HCT116 (cell line): ENCODE data around the gene ZNF207. TPM values are rescaled to one million over a fixed set of nuclear protein-coding genes. Genes with fewer than 3 reads are reported as not detected.

Source experiments
- ATAC-seq: fragments of 200-7000 bp; cut with Tn5 transposase; 2 replicates; pipeline ENCODE4 v1.9.1; 2020; ENCODE audit warnings: mild to moderate bottlenecking, moderate library complexity
- BruUV-seq: library from RNA; stranded (reverse); fragments of 400-500 nt; replicated peaks from 2 replicates; lab custom pipeline; 2021; lab: Mats Ljungman, UMichigan
- CTCF ChIA-PET: fragments of 300-600 bp; sonication (Branson Sonifier 250); formaldehyde crosslinking; loops from one replicate; lab custom pipeline; 2021; ENCODE audit warnings: antibody characterized with exemption; lab: Charles Lee
- POLR2A ChIA-PET: fragments of 300-600, 350-600 bp; sonication (Branson Sonifier 250); formaldehyde crosslinking; loops from one replicate; lab custom pipeline; 2021; ENCODE audit warnings: antibody characterized with exemption; lab: Charles Lee
- RAD21 ChIA-PET, 2 experiments: fragments of 300-600 bp; sonication (Branson Sonifier 250); formaldehyde crosslinking; loops; one replicate each; lab custom pipeline; 2023; ENCODE audit warnings: low total read pairs in 2 of 2; ENCODE audit not compliant: uncharacterized antibody in 2 of 2, unreplicated experiment in 2 of 2, low non-redundant PET in 1 of 2; lab: Charles Lee
- DNase-seq: peaks from one replicate; pipeline ENCODE4 v3.0.0-alpha.2; 2010; ENCODE audit warnings: low read depth, low spot score
- H2AFZ ChIP-seq: fragments of 200-600 bp; shearing (Covaris generic), sonication (generic); 2 replicates; pipeline ENCODE4 v1.6.1; 2017; ENCODE audit warnings: low read depth, mixed run types, mixed read lengths, antibody characterized with exemption, low read length; ENCODE audit not compliant: poor library complexity, severe bottlenecking
- H3K27ac ChIP-seq: 2 replicates; pipeline ENCODE4 v1.5.1; 2012; ENCODE audit warnings: low read depth, low read length
- H3K27me3 ChIP-seq: fragments of 200-600 bp; sonication (generic); 2 replicates; pipeline ENCODE4 v1.6.1; 2016; ENCODE audit warnings: mixed run types, low read length, mixed read lengths; ENCODE audit not compliant: insufficient read depth
- H3K36me3 ChIP-seq, 2 experiments: fragments of 200-500 bp in 1 of 2; fragments of 200-600 bp in 1 of 2; sonication (Bioruptor generic) in 1 of 2; sonication (generic) in 1 of 2; 2 replicates each; pipeline versions ENCODE4 v1.5.1 to v1.6.1; 2014 to 2016; ENCODE audit warnings: low read length in 2 of 2, inconsistent platforms in 1 of 2, mixed read lengths in 1 of 2, mixed run types in 1 of 2; ENCODE audit not compliant: insufficient read depth in 2 of 2, control insufficient read depth in 1 of 2
- H3K4me1 ChIP-seq, 2 experiments: fragments of 200-600 bp in 1 of 2; sonication (generic) in 1 of 2; 2 replicates each; pipeline versions ENCODE4 v1.5.1 to v1.6.1; 2012 to 2017; ENCODE audit warnings: low read length in 2 of 2, inconsistent platforms in 1 of 2, mild to moderate bottlenecking in 1 of 2, mixed read lengths in 1 of 2, mixed run types in 1 of 2, moderate library complexity in 1 of 2; ENCODE audit not compliant: insufficient read depth in 2 of 2, control insufficient read depth in 1 of 2
- H3K4me2 ChIP-seq: fragments of 200-600 bp; sonication (generic); 2 replicates; pipeline ENCODE4 v1.6.1; 2017; ENCODE audit warnings: mixed run types, low read length, mixed read lengths
- H3K4me3 ChIP-seq, 2 experiments: fragments of 200-600 bp in 1 of 2; sonication (generic) in 1 of 2; replicated peaks in 1 of 2; 2 replicates each; pipeline ENCODE4 v1.5.1; 2011 to 2016; ENCODE audit warnings: low read length in 2 of 2, control low read depth in 1 of 2, low read depth in 1 of 2, mild to moderate bottlenecking in 1 of 2, mixed read lengths in 1 of 2, mixed run types in 1 of 2
- H3K79me2 ChIP-seq: fragments of 200-600 bp; sonication (generic); 2 replicates; pipeline ENCODE4 v1.6.1; 2017; ENCODE audit warnings: mild to moderate bottlenecking, mixed run types, low read length, moderate library complexity, mixed read lengths; ENCODE audit not compliant: insufficient read depth
- H3K9ac ChIP-seq: fragments of 200-600 bp; sonication (generic); 2 replicates; pipeline ENCODE4 v1.6.1; 2016; ENCODE audit warnings: low read length, mixed read lengths
- H3K9me2 ChIP-seq: fragments of 200-600 bp; sonication (generic), shearing (Covaris generic); 2 replicates; pipeline ENCODE4 v1.6.1; 2017; ENCODE audit warnings: mixed run types, mild to moderate bottlenecking, moderate library complexity; ENCODE audit not compliant: insufficient read depth
- H3K9me3 ChIP-seq, 2 experiments: fragments of 200-500 bp in 1 of 2; fragments of 200-600 bp in 1 of 2; sonication (Bioruptor generic) in 1 of 2; sonication (generic) in 1 of 2; 2 replicates each; pipeline ENCODE4 v1.6.1; 2014 to 2017; ENCODE audit warnings: low read length in 2 of 2, mixed read lengths in 2 of 2, inconsistent platforms in 1 of 2, low read depth in 1 of 2, mild to moderate bottlenecking in 1 of 2, mixed run types in 1 of 2, moderate library complexity in 1 of 2; ENCODE audit not compliant: control insufficient read depth in 1 of 2, insufficient read depth in 1 of 2
- H4K20me1 ChIP-seq: fragments of 200-600 bp; sonication (generic), shearing (Covaris generic); 2 replicates; pipeline ENCODE4 v1.6.1; 2017; ENCODE audit warnings: mixed run types, mild to moderate bottlenecking, moderate library complexity; ENCODE audit not compliant: insufficient read depth
- CBX3 ChIP-seq: IDR thresholded peaks from 2 replicates; pipeline ENCODE4 v1.6.1; 2012; ENCODE audit warnings: low read depth
- CEBPB ChIP-seq: IDR thresholded peaks from 2 replicates; pipeline ENCODE4 v1.6.1; 2012; ENCODE audit warnings: low read depth
- CTCF ChIP-seq, 3 experiments: fragments of 200-600 bp in 1 of 3; sonication (generic) in 1 of 3; IDR thresholded peaks in 2 of 3; conservative IDR thresholded peaks in 1 of 3; 2 replicates each; pipeline ENCODE4 v1.5.1; 2012 to 2017; ENCODE audit warnings: low read depth in 2 of 3, low read length in 2 of 3, antibody characterized with exemption in 1 of 3, borderline replicate concordance in 1 of 3, control low read depth in 1 of 3, mild to moderate bottlenecking in 1 of 3, mixed read lengths in 1 of 3, mixed run types in 1 of 3, moderate library complexity in 1 of 3; ENCODE audit not compliant: insufficient read depth in 1 of 3
- EGR1 ChIP-seq: IDR thresholded peaks from 2 replicates; pipeline ENCODE4 v1.6.1; 2012; ENCODE audit warnings: low read depth
- EZH2 ChIP-seq: fragments of 200-600 bp; sonication (generic); IDR thresholded peaks from 2 replicates; pipeline ENCODE4 v1.6.1; 2017; ENCODE audit warnings: antibody characterized with exemption, mixed run types
- EZH2phosphoT487 ChIP-seq: fragments of 200-600 bp; IDR thresholded peaks from 2 replicates; pipeline ENCODE4 v1.6.1; 2018; ENCODE audit warnings: antibody characterized with exemption, borderline replicate concordance
- FOSL1 ChIP-seq: IDR thresholded peaks from 2 replicates; pipeline ENCODE4 v1.6.1; 2012; ENCODE audit warnings: low read depth
- JUND ChIP-seq: IDR thresholded peaks from 2 replicates; pipeline ENCODE4 v1.6.1; 2012
- POLR2A ChIP-seq: IDR thresholded peaks from 2 replicates; pipeline ENCODE4 v1.7.0; 2011; ENCODE audit warnings: borderline replicate concordance; ENCODE audit not compliant: insufficient read depth, insufficient read length; ENCODE audit errors: extremely low read depth
- RAD21 ChIP-seq: IDR thresholded peaks from 2 replicates; pipeline ENCODE4 v1.6.1; 2012; ENCODE audit warnings: low read depth, mild to moderate bottlenecking
- SIN3A ChIP-seq: IDR thresholded peaks from 2 replicates; pipeline ENCODE4 v1.6.1; 2012; ENCODE audit warnings: low read depth
- SP1 ChIP-seq: IDR thresholded peaks from 2 replicates; pipeline ENCODE4 v1.6.1; 2012; ENCODE audit warnings: low read depth
- SRF ChIP-seq: IDR thresholded peaks from 2 replicates; pipeline ENCODE4 v1.6.1; 2012; ENCODE audit warnings: low read depth
- TCF7L2 ChIP-seq: IDR thresholded peaks from 2 replicates; pipeline ENCODE4 v1.7.0; 2011; ENCODE audit warnings: borderline replicate concordance, inconsistent platforms; ENCODE audit not compliant: insufficient read depth, insufficient read length; ENCODE audit errors: extremely low read depth
- YY1 ChIP-seq: IDR thresholded peaks from 2 replicates; pipeline ENCODE4 v1.6.1; 2011; ENCODE audit warnings: low read length, low read depth, moderate library complexity, mild to moderate bottlenecking; ENCODE audit not compliant: insufficient replicate concordance; ENCODE audit errors: extremely low read depth
- ZBTB33 ChIP-seq: IDR thresholded peaks from 2 replicates; pipeline ENCODE4 v1.6.1; 2011; ENCODE audit warnings: mild to moderate bottlenecking, low read length, moderate library complexity; ENCODE audit not compliant: insufficient replicate concordance; ENCODE audit errors: extremely low read depth
- ZFX ChIP-seq: fragments of 450-650 bp; IDR thresholded peaks from 2 replicates; pipeline ENCODE4 v1.6.1; 2017
- ZNF274 ChIP-seq: fragments of 200-500 bp; sonication (Bioruptor generic); IDR thresholded peaks from 2 replicates; pipeline ENCODE4 v1.6.1; 2014; ENCODE audit warnings: mild to moderate bottlenecking, low read depth, low read length, inconsistent platforms
- intact Hi-C: fragments of 100-400 bp; cut with micrococcal nuclease; formaldehyde crosslinking; loops from 2 replicates; pipeline ENCODE4 v1.10.0; 2022
- total RNA-seq: library from RNA; stranded (reverse); gene quantifications from one replicate; pipeline ENCODE4 v1.2.1, GENCODE V29; 2021; ENCODE audit not compliant: unreplicated experiment
- TF ChIP-seq, protein P1 (sequence below): IDR thresholded peaks from 2 replicates; pipeline ENCODE4 v1.6.1; 2012
- TF ChIP-seq, protein P2 (sequence below): IDR thresholded peaks from 2 replicates; pipeline ENCODE4 v1.6.1; 2012

Gene ZNF207
- total RNA-seq, 1 experiment from 2014 or later: 181 TPM

DNA sequence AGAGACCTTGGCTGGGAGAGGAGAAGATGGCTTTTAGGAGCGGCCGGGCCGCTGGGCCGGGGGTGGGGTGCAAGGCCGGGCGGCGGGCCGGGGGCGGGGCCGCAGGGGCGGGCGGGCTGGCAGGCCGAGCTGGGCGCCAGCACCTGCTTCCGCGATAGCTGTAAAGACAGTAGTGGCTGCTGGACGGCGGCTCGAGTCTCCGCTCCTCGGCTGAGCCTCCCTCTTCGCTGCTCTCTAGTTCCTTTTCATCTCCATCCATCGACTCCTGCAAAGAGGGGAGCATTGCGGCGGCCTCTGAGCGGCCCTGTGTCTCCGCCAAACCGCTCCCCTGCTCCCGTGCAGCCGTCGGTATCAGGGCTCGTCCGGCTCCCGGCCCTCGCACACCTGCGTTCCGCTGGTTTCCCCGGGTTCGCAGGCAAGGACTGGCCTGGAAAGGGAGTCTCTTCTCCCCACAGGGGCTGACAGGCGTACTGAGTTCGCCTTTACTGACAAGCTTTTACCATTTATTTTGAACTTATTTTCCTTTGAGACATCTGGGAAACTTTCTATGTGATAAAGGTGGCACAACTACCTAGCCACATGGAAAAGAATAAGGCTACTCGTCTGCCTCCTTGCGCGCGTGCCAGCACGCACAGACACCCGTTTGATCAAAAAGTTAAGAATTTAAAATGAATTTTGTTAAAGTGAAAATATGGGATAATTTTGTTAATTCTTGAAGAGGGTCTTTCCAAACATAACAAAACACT lies 7.9 kb upstream of the ZNF207 start, which contains the start of gene C17orf75:
C17orf75 (minus strand) TSS at position 317 of the 746 bp plus-strand sequence; CDS start at position 283, 34 bp downstream.
- H3K4me2 ChIP-seq: peak within 1 kb of the TSS; percentile 98
- POLR2A ChIA-PET: interaction anchor here (1.2 to 1.5 kb wide), 2 partner anchors 9 to 11 kb away, joined by 3 read pairs; no protein-coding TSS in a partner anchor
- BruUV-seq: no TSS peak
- no peaks in the 10 kb centered on the region for H3K27me3 ChIP-seq
- RAD21 ChIA-PET: no interaction called here
- H2AFZ ChIP-seq: peak within 1 kb of the TSS; percentile 72
- peak within 1 kb of the TSS; percentile 89 for H3K27ac ChIP-seq
- ATAC-seq (peak; percentile 93), DNase-seq (peak; percentile 63)
- CTCF ChIA-PET: no interaction called here
- H3K36me3 ChIP-seq: 0 out of 4 replicates have a peak, but pooled peaks cover 0 to 2% of the 10 kb centered on the region in 2 experiments
- H3K4me3 ChIP-seq: peak within 1 kb of the TSS; percentile 74 to 94
- peaks cover 4% of the 10 kb centered on the region; the same call in 1 of the 2 replicates for H3K79me2 ChIP-seq
- no peaks in the 10 kb centered on the region for H4K20me1 ChIP-seq
- H3K4me1 ChIP-seq: peaks cover 7 to 17% of the 10 kb centered on the region in 2 experiments; a peak in 3 of 4 replicates
- H3K9ac ChIP-seq: peak within 1 kb of the TSS; percentile 79
- intact Hi-C loops: no loop called here
- H3K9me3 ChIP-seq: no peaks in the 10 kb centered on the region
- no peaks in the 10 kb centered on the region for H3K9me2 ChIP-seq
- TF ChIP-seq ZNF274: no peak
- TF ChIP-seq, protein P1, sequence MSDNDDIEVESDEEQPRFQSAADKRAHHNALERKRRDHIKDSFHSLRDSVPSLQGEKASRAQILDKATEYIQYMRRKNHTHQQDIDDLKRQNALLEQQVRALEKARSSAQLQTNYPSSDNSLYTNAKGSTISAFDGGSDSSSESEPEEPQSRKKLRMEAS: peak; percentile 73
- no peak for TF ChIP-seq ZBTB33
- TF ChIP-seq TCF7L2: peak; percentile 71
- TF ChIP-seq EZH2phosphoT487: no peak
- peak; percentile 69 for TF ChIP-seq POLR2A
- TF ChIP-seq RAD21: no peak
- peak; percentile 43; the same call in 1 of the 2 replicates for TF ChIP-seq JUND
- peak; percentile 88 for TF ChIP-seq SIN3A
- peak; percentile 99 for TF ChIP-seq CBX3
- no peak; the same call in 1 of the 2 replicates for TF ChIP-seq FOSL1
- TF ChIP-seq CTCF (IDR thresholded peaks at IDR 0.05 in 2 of 3, conservative IDR thresholded peaks at IDR 0.05 in 1 of 3; ENCODE audit: borderline replicate concordance in 1 of 3, insufficient read depth in 1 of 3, low read depth in 2 of 3, low read length in 2 of 3): no peak
- TF ChIP-seq ZFX: peak; percentile 95
- TF ChIP-seq, protein P2, sequence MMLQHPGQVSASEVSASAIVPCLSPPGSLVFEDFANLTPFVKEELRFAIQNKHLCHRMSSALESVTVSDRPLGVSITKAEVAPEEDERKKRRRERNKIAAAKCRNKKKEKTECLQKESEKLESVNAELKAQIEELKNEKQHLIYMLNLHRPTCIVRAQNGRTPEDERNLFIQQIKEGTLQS: no peak
- TF ChIP-seq YY1: peak; percentile 89
- peak; percentile 76 for TF ChIP-seq SP1
- TF ChIP-seq CEBPB: no peak
- TF ChIP-seq SRF: peak; percentile 74; the same call in 1 of the 2 replicates
- no peak for TF ChIP-seq EZH2
- TF ChIP-seq EGR1: no peak
